ENCODE results near the gene SUGCT.
A peak's percentile ranks its signal among the peaks of the same experiment; 100 is the strongest.
"Not testable (repeated sequence)": the region's sequence is repeated elsewhere in the genome, so short reads cannot be mapped to it uniquely, and the experiment has no call there.

The SUGCT gene

DNA sequence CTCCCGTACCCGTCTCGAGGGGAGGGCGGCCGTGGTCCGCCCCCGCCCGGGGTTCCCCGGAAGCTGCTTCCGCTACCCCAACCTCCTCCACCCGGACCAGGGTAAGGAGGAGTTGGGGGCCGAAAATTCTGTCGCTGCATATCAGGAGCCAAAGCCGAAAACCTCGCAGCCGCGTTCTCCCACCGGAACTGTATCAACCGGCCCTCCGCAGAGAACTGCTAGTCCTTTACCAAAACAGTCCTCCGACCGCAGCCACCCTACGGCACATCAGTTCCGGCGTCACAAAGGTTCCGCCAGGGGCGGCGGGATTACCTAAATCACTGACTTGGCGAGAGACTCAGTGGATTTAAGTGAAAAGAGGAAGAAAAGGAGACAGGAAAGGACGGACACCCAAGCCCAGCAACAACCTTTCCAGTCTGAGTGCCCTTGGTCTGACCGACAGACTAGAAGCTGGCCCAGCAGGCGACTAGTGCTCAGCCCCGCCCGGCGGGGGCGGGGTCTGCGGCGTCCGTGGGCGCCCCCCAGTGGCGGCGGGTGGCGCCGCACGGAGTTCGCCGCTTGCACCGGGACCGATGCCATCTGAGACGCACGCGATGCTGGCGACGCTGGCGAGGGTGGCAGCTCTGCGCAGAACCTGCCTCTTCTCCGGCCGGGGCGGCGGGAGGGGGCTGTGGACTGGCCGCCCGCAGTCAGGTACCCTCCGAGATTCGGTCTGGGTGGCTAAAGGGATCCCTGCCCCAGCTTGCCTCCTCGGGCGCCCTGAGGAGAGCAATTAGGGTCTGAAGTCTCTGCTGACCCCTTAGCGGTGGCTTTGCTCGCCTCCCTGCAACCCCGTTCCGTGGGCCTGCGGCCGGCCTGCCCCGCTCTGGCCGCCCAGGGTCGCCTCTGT, at the start of gene SUGCT, which contains the start of gene MPLKIP:
Gene SUGCT, plus strand, starts transcription at position 578 of the 889 bp plus-strand sequence.
Gene MPLKIP, minus strand, starts transcription at position 195 of the 889 bp plus-strand sequence. Its CDS starts 55 bp downstream, at position 140.
- peak; percentile 90 for DNase-seq (ENCODE audit: low spot score)

- DNase-seq (ENCODE audit: low spot score) = no peak
Observed at GRCh38 chr7:40092182-40092581, 42.6 kb upstream of the SUGCT start.

- DNase-seq (ENCODE audit: low spot score) = no peak
Observed at GRCh38 chr7:40093631-40094350, 41.0 kb upstream of the SUGCT start.

DNA sequence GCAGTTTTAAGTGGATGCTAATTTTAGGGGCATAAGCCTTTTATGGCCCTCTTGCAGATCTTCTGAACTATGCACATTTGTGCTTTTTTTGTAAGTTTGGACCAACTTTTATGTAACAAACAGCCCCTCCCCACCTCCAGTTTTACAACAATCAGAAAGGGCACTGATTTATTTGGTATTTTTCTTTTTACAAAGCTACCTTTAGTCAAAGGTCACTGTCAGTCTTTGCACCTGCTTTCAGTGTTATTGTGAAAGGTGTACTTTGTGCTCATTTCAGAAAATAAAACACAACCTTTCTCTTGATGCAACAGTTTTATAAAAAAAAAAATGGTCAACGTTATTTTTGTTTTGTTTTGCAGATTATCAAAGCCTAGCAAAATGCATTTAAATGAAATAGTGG, 39.6 kb upstream of the SUGCT start:
- DNase-seq (ENCODE audit: low spot score) = no peak

GRCh38 chr7:40095695-40096327, 39.0 kb upstream of the SUGCT start:
- no peak for DNase-seq (ENCODE audit: low spot score)

GRCh38 chr7:40097728-40098127, 37.1 kb upstream of the SUGCT start:
- DNase-seq (ENCODE audit: low spot score) = no peak

- DNase-seq (ENCODE audit: low spot score) = no peak
Observed at GRCh38 chr7:40098810-40099209, 36.0 kb upstream of the SUGCT start.

GRCh38 chr7:40099837-40100236, 35.0 kb upstream of the SUGCT start:
- DNase-seq (ENCODE audit: low spot score) = no peak

DNA sequence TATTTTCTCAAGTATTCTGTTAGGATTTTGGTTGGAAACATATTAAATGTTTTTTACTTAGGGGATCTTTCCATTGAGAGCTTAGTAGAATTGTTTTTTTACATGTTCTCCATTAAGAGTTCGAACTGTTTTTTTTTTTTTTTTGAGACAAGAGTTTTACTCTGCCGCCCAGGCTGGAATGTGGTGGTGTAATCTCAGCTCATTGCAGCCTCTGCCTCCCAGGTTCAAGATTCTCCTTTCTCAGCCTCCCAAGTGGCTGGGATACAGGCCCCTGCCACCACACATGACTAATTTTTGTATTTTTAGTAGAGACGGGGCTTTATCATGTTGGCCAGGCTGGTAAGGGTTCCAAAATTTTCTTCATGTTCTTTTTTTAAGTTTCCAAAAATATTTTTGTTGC, 33.6 kb upstream of the SUGCT start:
- no peak for DNase-seq (ENCODE audit: low spot score)

GRCh38 chr7:40102897-40103296, 31.9 kb upstream of the SUGCT start:
- DNase-seq (ENCODE audit: low spot score) = no peak

DNA sequence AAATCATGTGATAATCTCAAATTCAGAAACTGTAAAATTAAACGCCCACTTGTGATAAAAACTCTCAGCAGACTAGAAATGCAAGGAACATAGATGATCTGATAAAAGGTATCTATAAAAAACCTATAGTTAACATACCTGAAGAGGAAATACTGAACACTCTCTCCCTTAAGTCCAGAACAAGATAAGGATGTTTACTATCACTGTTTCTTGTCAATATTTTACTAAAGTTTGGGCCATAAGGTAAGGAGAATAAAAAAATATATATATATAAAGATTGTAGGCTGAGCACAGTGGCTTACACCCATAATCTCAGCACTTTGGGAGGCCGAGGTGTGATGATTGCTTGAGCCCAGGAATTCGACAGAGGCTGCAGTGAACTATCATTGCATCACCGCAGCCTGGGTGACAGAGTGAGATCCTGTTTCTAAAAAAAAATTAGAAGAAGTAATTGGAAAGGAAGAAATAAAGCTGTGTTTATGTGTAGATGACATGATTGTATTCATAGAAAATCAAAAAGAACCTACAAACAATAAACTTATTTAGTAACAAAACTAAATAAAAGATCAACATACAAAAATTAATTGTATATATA, 28.8 kb upstream of the SUGCT start:
- no peak for DNase-seq (ENCODE audit: low spot score)

GRCh38 chr7:40115936-40116335, 18.9 kb upstream of the SUGCT start:
- DNase-seq (ENCODE audit: low spot score) = no peak

DNA sequence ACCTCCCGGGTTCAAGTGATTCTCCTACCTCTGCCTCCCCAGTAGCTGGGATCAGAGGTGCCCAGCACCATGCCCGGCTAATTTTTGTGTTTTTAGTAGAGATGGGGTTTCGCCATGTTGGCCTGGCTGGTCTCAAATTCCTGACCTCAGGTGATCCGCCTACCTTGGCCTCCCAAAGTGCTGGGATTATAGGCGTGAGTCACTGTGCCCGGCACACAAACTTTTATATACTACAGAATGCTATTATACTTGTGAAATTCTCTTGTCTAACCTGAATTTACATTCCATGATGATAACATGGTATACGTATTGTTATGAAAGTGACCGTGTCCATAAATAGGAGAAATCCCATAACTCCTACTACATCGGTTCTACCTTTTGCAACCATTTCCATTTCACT, 17.6 kb upstream of the SUGCT start:
- not testable (repeated sequence) for DNase-seq (ENCODE audit: low spot score)

GRCh38 chr7:40118201-40118600, 16.6 kb upstream of the SUGCT start:
- not testable (repeated sequence) for DNase-seq (ENCODE audit: low spot score)

GRCh38 chr7:40120020-40120419, 14.8 kb upstream of the SUGCT start:
- no peak for DNase-seq (ENCODE audit: low spot score)

DNA sequence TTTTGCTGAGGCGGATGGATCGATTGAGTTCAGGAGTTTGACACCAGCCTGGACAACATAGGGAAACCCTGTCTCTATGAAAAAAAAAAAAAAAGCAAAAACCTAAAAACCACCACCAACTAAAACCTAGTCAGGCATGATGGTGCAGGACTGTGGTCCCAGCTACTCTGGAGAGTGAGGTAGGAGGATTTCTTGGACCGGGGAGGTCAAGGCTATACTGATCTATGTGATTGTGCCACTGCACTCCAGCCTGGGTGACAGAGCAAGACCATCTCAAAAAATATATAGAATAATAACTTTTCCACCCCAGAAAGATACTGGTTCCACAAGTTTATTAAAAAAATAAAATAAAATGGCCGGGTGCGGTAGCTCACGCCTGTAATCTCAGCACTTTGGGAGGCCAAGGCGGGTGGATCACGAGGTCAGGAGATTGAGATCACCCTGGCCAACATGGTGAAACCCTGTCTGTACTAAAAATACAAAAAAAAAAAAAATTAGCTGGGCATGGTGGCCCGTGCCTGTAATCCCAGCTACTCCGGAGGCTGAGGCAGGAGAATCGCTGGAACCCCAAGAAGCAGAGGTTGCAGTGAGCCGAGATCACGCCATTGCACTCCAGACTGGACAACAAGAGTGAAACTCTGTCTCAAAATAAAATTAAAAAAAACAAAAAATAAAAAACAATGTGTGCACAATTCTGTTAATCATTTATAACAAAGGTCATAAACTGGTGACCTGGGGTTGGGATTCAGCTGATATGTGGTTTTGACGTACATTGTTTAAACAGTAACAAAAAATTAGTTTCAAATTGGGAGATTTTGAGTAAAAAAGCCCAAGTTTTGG, 12.5 kb upstream of the SUGCT start:
- not testable (repeated sequence) for DNase-seq (ENCODE audit: low spot score)

DNA sequence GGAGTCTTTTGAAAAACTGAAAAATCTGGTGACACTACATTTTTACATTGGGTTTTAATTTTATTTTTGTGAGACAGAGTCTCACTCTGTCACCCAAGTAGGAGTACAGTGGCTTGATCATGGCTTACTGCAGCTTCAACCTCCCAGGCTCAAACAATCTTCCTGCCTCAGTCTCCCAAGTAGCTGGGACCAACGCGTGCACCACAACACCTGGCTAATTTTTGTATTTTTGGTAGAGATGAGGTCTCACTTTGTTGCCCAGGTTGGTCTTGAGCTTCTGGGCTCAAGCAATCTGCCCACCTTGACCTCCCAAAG, 11.9 kb upstream of the SUGCT start:
- DNase-seq (ENCODE audit: low spot score) = no peak

DNA sequence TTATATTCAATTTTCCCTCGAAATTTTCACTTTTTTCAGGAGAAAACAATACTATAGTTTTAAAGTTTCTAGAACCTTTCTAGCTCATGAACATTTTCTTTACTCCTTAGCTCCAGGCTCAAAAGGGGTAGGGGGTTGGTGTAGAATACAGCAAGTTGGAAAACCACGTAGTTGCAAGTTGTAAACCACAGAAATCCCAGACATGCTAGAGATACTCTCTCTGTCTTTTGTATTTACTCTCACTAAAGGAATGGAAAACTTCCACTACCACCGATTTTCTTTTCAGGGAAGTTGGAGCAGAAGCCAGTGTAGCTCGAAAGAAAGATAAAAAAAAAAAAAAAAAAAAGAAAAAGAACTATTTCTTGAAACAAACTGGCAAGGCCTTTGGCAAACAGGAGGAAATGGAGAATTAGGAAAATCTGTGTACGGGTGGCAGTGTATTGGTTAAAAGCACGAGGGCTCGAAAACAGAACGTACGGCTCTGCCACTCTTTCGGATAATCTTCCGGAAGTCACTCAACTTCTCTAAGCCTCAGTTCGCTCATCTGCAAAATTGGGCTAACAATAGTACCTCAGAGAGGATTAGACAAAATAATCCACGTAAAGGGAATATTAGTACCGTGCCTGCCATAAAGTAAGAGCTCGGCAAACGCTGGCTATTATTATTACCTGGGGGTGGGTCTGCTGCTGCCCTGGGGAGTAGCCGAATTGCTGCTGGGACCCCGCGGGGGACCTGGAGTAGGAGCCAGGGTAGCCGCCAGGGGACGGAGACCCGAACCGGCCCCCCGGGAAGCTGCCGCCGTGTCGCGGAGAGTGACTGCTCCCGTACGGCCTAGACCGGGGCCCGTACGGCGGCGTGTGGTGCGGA, 1.0 kb upstream of the SUGCT start:
- no peak for DNase-seq (ENCODE audit: low spot score)

DNA sequence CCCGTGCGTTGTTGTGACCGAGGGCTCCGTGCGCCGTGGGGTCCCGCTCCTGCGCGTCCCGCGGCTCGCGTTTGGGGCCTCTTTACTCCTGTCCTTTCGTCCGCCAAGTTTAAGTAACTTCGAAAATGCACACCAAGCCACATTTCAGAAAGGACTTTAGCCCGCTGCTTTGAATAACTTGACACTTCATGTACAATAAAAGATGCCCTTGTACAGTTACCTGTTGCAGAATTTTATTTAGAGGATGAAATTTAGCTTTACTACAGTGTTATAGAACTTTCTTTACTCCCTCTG, 459 bp downstream of the SUGCT start:
- DNase-seq (ENCODE audit: low spot score) = no peak

DNA sequence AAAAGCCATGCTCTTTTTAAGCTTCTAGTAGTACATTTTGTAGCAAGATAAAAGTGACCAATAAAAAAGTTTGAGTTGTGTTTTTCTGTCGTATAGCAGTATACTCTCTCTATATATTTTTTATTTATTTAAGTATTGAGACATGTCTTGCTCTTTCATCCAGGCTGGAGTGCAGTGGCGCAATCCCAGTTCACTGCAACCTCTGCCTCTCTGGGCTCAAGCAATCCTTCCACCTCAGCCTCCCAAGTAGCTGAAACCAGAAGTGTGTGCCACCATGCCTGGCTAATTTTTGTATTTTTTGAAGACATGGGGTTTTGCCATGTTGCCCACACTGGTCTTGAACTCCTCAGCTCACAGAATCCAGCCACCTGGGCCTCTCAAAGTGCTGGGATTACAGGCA, 2.8 kb downstream of the SUGCT start:
- DNase-seq (ENCODE audit: low spot score) = no peak

GRCh38 chr7:40138973-40139372, 4.2 kb downstream of the SUGCT start:
- DNase-seq (ENCODE audit: low spot score) = no peak
